Right forelimb (tissue), 1 donor: ENCODE measurements around the gene SMAGP.
A peak's percentile ranks its signal among the peaks of the same experiment; 100 is the strongest.
"Not testable (repeated sequence)": the region's sequence is repeated elsewhere in the genome, so short reads cannot be mapped to it uniquely, and the experiment has no call there.

Experiments
- DNase-seq: peaks from one replicate; pipeline ENCODE4 v3.0.0-alpha.2; 2018

SMAGP gene

GRCh38 chr12:51263341-51263740 lies 6.9 kb downstream of the SMAGP start:
- no peak for DNase-seq

GRCh38 chr12:51262758-51263177 lies 7.4 kb downstream of the SMAGP start:
- DNase-seq, result no peak

GRCh38 chr12:51259600-51259999 lies 10.6 kb downstream of the SMAGP start:
- DNase-seq, result not testable (repeated sequence)

- DNase-seq, result no peak
These were observed 15.7 kb downstream of the SMAGP start for GRCh38 chr12:51254536-51254935.

- no peak for DNase-seq
These were observed 16.9 kb downstream of the SMAGP start for GRCh38 chr12:51253276-51253675.

GRCh38 chr12:51247523-51248206 lies 22.6 kb downstream of the SMAGP start:
- DNase-seq, result no peak

GRCh38 chr12:51246254-51246853 lies 23.9 kb downstream of the SMAGP start:
- no peak for DNase-seq

GRCh38 chr12:51245476-51246253 lies 24.6 kb downstream of the SMAGP start:
- no peak for DNase-seq

GRCh38 chr12:51244269-51244668 lies 25.9 kb downstream of the SMAGP start:
- no peak for DNase-seq

GRCh38 chr12:51242876-51243275 lies 27.3 kb downstream of the SMAGP start:
- DNase-seq, result no peak

GRCh38 chr12:51242120-51242519 lies 28.1 kb downstream of the SMAGP start:
- no peak for DNase-seq

GRCh38 chr12:51240971-51241370 lies 29.2 kb downstream of the SMAGP start:
- no peak for DNase-seq

- peak; percentile 95 for DNase-seq
These were observed 31.5 kb downstream of the SMAGP start, which contains the start of gene DAZAP2 for GRCh38 chr12:51238510-51239334. Gene DAZAP2 (plus strand): TSS chr12:51238826. CDS start chr12:51238908, 82 bp downstream.

- DNase-seq, result no peak
These were observed 32.1 kb downstream of the SMAGP start for GRCh38 chr12:51238037-51238509.

GRCh38 chr12:51234530-51234929 lies 35.7 kb downstream of the SMAGP start:
- no peak for DNase-seq

- DNase-seq, result no peak
These were observed 37.6 kb downstream of the SMAGP start for GRCh38 chr12:51232642-51233041.

GRCh38 chr12:51229116-51229809 lies 41.0 kb downstream of the SMAGP start:
- no peak for DNase-seq

GRCh38 chr12:51227962-51228361 lies 42.3 kb downstream of the SMAGP start:
- DNase-seq, result no peak

GRCh38 chr12:51227112-51227511 lies 43.1 kb downstream of the SMAGP start:
- DNase-seq, result not testable (repeated sequence)

GRCh38 chr12:51225771-51226170 lies 44.4 kb downstream of the SMAGP start:
- DNase-seq, result no peak

- no peak for DNase-seq
These were observed 45.0 kb downstream of the SMAGP start for GRCh38 chr12:51225234-51225633.

- no peak for DNase-seq
These were observed 45.6 kb downstream of the SMAGP start for GRCh38 chr12:51224625-51225024.
